Activated naive CD4-positive, alpha-beta T cell treated with anti-CD3 and anti-CD28 coated beads, Interleukin-2, amount 10 ng/mL, durations not matched to agents 7 days and 5 days (primary cell): ENCODE measurements around the gene DAP.

ENCODE experiments used
- CTCF ChIA-PET: fragments of 350-600 bp; sonication (Branson Sonifier 250); formaldehyde crosslinking; loops from one replicate; lab custom pipeline; 2021; ENCODE audit warnings: antibody characterized with exemption; lab: Charles Lee
- DNase-seq: peaks from one replicate; pipeline ENCODE4 v3.0.0-alpha.2; 2020
- H3K27ac Mint-ChIP-seq: one replicate; pipeline ENCODE4 v1.8.0; 2021; ENCODE audit warnings: mild to moderate bottlenecking, moderate library complexity, mixed read lengths
- H3K27me3 Mint-ChIP-seq: one replicate; pipeline ENCODE4 v1.8.0; 2021; ENCODE audit warnings: mild to moderate bottlenecking, mixed read lengths
- H3K36me3 Mint-ChIP-seq: one replicate; pipeline ENCODE4 v1.8.0; 2021; ENCODE audit warnings: mixed read lengths
- H3K4me1 Mint-ChIP-seq: one replicate; pipeline ENCODE4 v1.8.0; 2021; ENCODE audit warnings: mixed read lengths
- H3K4me3 Mint-ChIP-seq: one replicate; pipeline ENCODE4 v1.8.0; 2021; ENCODE audit warnings: mild to moderate bottlenecking, moderate library complexity, mixed read lengths
- H3K9me3 Mint-ChIP-seq: one replicate; pipeline ENCODE4 v1.8.0; 2021; ENCODE audit warnings: mixed read lengths

The DAP gene

DNA sequence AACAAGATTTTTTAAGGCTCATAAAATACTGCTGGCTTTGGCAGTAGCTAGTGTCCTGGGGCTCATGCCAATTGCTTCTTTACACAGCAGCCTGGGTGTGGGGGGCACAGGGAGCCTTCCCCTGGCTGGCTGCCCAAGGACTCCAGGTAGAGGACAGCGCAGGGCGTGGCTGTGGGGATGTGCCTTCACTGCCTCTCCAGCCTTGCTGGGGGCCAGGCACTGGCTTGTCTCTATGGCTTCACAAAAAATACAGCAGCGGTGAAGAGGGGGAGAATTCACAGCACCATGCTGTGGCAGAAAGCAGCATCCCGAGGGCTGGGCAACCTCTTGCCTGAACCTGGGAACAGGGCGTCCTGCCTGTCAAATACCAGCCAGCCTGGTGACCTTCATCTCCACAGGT, 57.4 kb downstream of the DAP start:
- CTCF ChIA-PET = no interaction called here
- no peaks in the 10 kb centered on the region for H3K27me3 Mint-ChIP-seq
- H3K4me3 Mint-ChIP-seq = no peak overlapping the region
- peaks cover 20% of the 10 kb centered on the region for H3K4me1 Mint-ChIP-seq
- H3K36me3 Mint-ChIP-seq = peaks cover 1% of the 10 kb centered on the region
- H3K27ac Mint-ChIP-seq = no peak overlapping the region
- DNase-seq = no peak
- H3K9me3 Mint-ChIP-seq = no peaks in the 10 kb centered on the region

DNA sequence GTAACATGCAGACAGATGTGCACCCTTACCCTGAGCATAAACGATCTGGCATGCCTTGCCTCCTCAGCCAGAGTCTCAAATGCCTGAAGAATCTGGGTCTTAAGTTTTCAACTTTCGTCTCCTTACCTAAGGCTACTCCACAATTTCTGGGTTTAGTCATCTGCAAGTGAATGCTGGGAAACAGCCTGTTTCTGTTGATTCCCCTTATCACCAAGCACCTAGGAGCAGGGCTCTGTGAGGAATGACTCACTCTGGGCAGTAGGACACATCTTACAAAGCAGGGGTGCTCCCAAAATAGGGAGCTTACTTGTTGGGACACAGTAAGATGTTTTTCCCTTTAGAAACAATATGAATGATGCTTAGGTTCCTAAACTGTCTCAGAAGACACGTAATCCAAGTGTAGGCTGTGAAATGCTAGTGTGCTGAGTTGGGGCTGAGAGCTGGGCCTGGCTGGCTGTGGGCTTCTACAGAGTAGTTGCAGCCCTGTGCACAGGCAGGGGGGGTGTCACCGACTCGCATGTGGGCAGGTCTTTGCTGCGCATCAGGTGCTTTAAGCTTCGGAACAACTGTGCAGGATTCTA, 58.0 kb downstream of the DAP start:
- DNase-seq = no peak
- Mint-ChIP-seq H3K4me1 (peaks cover 20% of the 10 kb centered on the region), H3K9me3 (no peaks in the 10 kb centered on the region), H3K27me3 (no peaks in the 10 kb centered on the region), H3K4me3 (no peak overlapping the region), H3K36me3 (peaks cover 1% of the 10 kb centered on the region), H3K27ac (no peak overlapping the region)
- CTCF ChIA-PET = interaction anchor here (0.6 to 1.8 kb wide), 4 partner anchors 8 to 248 kb away, joined by 3 to 8 read pairs (median 4); no protein-coding TSS in a partner anchor

DNA sequence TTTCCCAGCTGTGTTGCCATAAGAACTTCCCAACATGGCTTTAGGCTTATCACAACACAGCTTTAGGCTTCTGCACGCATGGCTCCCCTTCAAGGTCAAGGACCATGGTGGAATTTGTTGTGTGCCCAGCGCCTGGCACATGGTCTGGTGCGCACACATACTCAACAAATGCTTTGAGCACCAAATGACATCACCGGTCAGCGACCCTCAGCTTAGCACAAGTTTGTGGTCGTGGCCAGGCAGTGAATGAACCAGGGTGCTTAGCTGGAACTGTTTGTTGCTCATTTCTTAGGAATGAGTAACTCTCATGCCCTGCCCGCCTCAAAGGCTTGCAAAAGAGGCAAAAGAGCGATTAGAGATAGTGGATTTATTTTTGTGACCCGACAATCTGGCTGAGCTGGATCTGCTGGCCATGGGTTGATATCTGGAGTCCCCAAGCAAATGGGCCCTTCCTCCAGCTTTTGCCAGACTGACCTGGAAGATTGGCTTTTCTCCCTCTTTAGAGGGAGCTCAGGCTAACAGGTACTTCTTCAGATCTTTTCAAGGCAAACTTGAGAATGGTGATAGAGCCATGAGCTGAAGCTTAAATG, 58.9 kb downstream of the DAP start:
- no peak for DNase-seq
- CTCF ChIA-PET = interaction anchor here (0.6 to 1.8 kb wide), 8 partner anchors 9 to 1023 kb away, joined by 3 to 8 read pairs (median 3); no protein-coding TSS in a partner anchor
- Mint-ChIP-seq H3K27me3 (no peaks in the 10 kb centered on the region), H3K9me3 (no peaks in the 10 kb centered on the region), H3K27ac (no peak overlapping the region), H3K36me3 (peaks cover 1% of the 10 kb centered on the region), H3K4me3 (no peak overlapping the region), H3K4me1 (peaks cover 20% of the 10 kb centered on the region)

DNA sequence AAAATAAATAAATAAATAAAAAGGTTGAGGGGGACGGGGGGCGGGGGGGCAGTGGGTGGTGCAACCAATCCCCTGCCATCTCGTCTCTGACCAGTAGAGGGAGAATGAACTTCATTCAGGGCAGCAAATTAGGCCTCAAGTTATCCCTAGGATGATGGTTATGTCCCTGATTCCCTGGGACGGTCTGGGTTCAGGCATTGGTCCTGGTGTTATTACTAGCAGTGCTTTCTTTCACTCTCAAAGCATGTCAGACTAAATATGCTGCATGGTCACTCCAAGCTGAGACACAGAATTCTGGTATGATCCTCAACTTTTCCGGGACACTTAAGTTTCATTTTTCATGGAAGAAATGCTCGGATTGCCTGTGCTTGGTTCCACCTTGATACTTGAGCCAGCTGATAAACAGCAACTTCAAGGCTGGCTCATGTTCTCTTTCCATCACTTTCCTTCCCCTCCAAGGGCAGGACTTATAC, 59.4 kb downstream of the DAP start:
- Mint-ChIP-seq H3K9me3 (no peaks in the 10 kb centered on the region), H3K4me1 (peaks cover 21% of the 10 kb centered on the region), H3K36me3 (peaks cover 1% of the 10 kb centered on the region), H3K4me3 (no peak overlapping the region), H3K27ac (no peak overlapping the region), H3K27me3 (no peaks in the 10 kb centered on the region)
- CTCF ChIA-PET = interaction anchor here (1.0 to 1.8 kb wide), 6 partner anchors 8 to 261 kb away, joined by 3 to 8 read pairs (median 4); no protein-coding TSS in a partner anchor
- DNase-seq = peak; percentile 38

DNA sequence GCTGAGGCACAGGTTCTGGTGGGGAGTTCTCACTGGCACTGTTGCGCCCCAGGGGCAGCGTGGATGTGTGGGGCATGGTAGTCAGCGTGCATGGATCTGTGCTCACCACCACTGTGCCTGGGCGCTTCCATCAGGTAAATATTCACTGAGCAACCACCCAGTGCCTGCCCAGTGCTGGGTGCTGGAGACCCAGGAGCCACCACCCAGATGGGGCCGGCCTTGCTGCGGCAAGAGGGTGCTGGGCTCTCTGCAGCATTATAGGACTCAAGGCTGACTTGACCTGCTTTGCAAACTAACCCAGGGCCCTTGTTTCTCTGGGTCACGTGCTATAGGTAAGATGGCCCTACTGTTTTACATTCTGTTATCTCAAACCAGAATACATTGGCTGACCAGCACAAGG, 60.5 kb downstream of the DAP start:
- DNase-seq = no peak
- H3K27me3 Mint-ChIP-seq = no peaks in the 10 kb centered on the region
- peaks cover 24% of the 10 kb centered on the region for H3K4me1 Mint-ChIP-seq
- H3K9me3 Mint-ChIP-seq = no peaks in the 10 kb centered on the region
- H3K4me3 Mint-ChIP-seq = no peak overlapping the region
- H3K27ac Mint-ChIP-seq = no peak overlapping the region
- H3K36me3 Mint-ChIP-seq = peaks cover 3% of the 10 kb centered on the region
- CTCF ChIA-PET = no interaction called here

DNA sequence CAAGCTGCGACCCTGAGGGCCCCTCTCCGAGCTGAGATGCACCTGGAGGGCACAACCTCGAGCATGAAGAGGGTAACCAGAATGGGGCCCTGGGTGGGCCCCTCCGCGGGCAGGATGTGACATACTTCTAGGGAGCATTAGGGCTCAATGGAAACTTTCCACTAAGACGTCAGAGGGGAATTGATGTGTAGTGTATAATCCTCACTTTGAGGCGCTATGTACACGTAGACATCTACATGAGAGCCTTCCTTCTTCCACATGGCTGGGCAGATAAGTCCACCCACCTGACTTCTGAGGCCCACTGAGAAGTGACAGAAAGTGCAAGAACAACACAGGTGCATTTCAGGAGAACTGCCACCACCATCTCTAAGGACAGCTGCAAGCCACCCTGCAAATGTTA, 61.0 kb downstream of the DAP start:
- no peak for DNase-seq
- no peaks in the 10 kb centered on the region for H3K27me3 Mint-ChIP-seq
- CTCF ChIA-PET = no interaction called here

DNA sequence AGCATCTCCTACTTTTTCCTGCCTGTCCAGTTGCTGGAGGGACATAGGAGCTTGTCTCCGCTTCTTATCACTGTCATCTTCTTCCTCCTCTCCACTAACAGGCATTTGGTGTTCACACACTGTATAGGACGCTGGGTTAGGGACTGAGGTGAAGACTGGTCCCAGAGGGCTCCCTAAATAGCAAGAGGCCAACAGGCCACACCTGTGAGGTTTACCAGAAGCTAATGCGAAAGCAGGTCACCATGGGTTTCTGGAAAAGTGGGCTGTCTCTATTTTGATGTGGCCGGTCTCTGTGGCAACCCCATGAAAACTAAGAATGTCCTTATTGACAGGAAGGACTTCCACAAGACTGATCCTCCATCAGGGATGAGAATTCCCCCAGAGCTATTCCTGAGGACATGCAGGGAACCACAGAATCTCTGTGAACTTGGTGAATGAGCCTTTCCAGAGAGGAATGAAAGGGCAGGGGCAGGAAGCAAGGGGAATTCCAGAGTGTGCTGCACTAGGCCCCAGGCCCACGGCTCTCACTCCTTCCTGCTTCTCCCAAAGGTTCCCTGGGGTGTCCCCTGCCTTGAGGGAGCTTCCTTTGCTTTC, 61.7 kb downstream of the DAP start:
- no peaks in the 10 kb centered on the region for H3K9me3 Mint-ChIP-seq
- H3K27ac Mint-ChIP-seq = no peak overlapping the region
- DNase-seq = no peak
- H3K27me3 Mint-ChIP-seq = no peaks in the 10 kb centered on the region
- no peak overlapping the region for H3K4me3 Mint-ChIP-seq
- CTCF ChIA-PET = no interaction called here
- peaks cover 16% of the 10 kb centered on the region for H3K4me1 Mint-ChIP-seq
- peaks cover 3% of the 10 kb centered on the region for H3K36me3 Mint-ChIP-seq

More for the DNA sequence above, 61.0 kb downstream of the DAP start:
- peaks cover 3% of the 10 kb centered on the region for H3K36me3 Mint-ChIP-seq
- H3K9me3 Mint-ChIP-seq = no peaks in the 10 kb centered on the region
- H3K4me1 Mint-ChIP-seq = peaks cover 21% of the 10 kb centered on the region
- H3K4me3 Mint-ChIP-seq = no peak overlapping the region
- H3K27ac Mint-ChIP-seq = no peak overlapping the region

DNA sequence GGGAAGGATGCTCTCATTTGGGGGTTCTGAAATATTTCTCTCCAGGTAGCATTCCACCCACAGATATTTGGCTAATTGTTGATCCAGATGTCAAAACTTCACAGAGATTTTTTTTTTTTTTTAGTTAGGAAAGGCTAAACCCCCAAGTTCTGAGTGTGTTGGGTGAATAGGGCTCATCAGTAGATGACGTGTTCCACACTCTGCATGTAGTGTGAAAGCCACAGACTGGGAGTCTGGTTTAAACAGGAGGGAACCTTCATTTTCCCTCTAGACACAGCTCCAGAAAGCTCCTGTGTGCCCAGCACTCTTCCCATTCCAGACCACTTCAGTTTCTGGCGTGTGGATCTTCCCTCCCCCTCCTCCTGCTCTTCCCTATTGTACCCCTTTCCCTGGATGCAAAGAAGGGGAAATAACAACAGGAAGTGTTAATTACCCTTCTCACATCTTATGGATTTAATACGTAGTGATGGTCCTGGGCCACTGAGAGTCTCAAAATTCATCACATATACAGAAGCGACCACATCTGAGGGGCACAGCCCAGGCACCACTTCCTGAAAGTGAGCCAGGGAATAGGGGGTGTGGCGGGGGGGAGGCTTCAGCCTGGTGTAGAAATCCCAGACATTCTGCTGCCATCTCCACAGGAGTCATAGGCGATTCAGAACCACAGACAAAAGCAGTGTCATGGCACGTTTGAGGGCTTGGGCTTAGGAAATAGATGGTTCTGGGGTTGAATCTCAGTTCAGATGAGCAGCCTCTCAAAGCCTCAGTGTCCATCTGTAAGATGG, 65.1 kb downstream of the DAP start:
- peaks cover 2% of the 10 kb centered on the region for H3K36me3 Mint-ChIP-seq
- no peaks in the 10 kb centered on the region for H3K27me3 Mint-ChIP-seq
- H3K4me1 Mint-ChIP-seq = peaks cover 11% of the 10 kb centered on the region
- H3K9me3 Mint-ChIP-seq = no peaks in the 10 kb centered on the region
- H3K27ac Mint-ChIP-seq = peak overlapping the region; percentile 40
- CTCF ChIA-PET = interaction anchor here (0.7 to 1.2 kb wide), 3 partner anchors 68 to 293 kb away, joined by 3 to 4 read pairs (median 3); no protein-coding TSS in a partner anchor
- DNase-seq = no peak
- no peak overlapping the region for H3K4me3 Mint-ChIP-seq

DNA sequence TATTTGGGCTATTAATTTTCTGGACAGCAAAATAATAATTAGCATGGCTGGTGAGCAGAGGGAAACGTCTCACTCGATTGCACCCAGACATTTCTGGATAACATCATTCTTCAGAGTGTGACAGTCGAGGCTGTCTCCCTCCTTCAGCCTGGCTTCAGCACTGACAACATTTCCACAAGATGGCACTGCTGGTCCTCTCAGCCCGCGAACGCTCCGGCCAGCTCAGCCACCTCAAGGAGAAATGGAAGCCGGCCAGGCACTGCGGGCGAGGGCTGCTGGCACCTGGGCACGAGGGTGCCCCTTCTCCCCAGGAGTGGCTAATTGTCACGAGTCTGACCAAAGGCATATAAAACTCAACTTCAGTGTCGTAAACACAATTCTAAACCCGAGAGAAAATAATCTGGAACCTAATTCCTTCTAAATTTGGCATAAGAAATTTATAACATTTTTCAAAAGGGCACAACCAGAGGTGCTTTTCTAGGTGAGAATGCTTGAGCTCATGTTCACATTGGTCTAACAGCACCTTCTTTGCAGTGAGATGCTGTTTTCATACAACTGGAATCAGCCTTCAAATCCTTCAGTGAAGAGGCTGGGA, 65.9 kb downstream of the DAP start:
- Mint-ChIP-seq H3K27ac (no peak overlapping the region), H3K27me3 (no peaks in the 10 kb centered on the region), H3K4me3 (no peak overlapping the region), H3K4me1 (peaks cover 11% of the 10 kb centered on the region), H3K36me3 (peaks cover 2% of the 10 kb centered on the region), H3K9me3 (no peaks in the 10 kb centered on the region)
- CTCF ChIA-PET = interaction anchor here (1.2 kb wide), 2 partner anchors 68 to 241 kb away, joined by 3 to 4 read pairs; no protein-coding TSS in a partner anchor
- no peak for DNase-seq

DNA sequence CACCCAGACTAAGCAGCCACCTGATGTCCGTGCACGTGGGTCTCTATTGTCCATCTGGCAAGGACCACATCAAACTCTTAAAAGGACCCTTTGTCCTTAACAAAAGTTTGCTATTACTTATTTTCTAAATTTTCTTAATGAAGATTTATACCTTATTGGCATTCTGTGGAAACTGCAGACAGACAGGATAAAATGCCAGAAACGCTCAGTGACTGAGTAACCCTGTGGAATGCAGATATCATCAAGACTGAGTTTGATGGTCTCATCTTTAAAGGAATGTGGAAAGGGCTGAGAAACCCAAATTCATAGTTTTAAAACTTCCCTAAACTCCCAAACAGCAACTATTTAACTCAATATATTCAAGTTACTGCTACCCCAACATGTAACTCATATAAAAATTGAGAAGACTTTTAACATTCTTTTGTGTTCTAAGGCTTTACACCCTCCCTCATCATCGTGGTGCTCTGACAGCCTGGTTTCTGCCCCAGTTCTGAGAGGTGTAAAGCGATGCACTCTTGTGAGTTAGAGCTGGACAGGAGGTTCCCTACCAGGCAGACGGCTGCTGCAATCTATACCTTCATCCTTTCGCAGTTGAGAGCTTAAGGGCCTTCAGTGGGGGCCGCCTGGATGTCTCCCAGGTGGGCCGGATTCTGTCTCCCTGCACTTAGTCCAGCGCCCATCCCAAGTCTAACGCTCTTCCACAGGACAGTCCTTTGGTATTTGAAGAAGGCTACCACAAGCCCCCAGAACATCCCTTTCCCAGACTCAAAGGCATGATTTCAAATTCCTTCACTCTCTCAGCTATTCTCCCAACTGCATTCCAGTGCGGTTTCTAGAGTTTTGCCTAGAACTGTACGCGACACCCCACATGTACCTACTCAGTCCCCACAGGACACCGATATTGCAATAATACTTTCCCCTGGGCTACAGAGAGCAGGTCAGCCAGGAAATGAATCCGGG, 68.9 kb downstream of the DAP start:
- Mint-ChIP-seq H3K4me1 (peaks cover 11% of the 10 kb centered on the region), H3K36me3 (peaks cover 8% of the 10 kb centered on the region), H3K9me3 (no peaks in the 10 kb centered on the region), H3K27me3 (no peaks in the 10 kb centered on the region), H3K4me3 (no peak overlapping the region), H3K27ac (no peak overlapping the region)
- no peak for DNase-seq
- CTCF ChIA-PET = interaction anchor here (0.8 to 3.4 kb wide), 4 partner anchors 10 to 239 kb away, joined by 3 to 47 read pairs (median 6); no protein-coding TSS in a partner anchor

DNA sequence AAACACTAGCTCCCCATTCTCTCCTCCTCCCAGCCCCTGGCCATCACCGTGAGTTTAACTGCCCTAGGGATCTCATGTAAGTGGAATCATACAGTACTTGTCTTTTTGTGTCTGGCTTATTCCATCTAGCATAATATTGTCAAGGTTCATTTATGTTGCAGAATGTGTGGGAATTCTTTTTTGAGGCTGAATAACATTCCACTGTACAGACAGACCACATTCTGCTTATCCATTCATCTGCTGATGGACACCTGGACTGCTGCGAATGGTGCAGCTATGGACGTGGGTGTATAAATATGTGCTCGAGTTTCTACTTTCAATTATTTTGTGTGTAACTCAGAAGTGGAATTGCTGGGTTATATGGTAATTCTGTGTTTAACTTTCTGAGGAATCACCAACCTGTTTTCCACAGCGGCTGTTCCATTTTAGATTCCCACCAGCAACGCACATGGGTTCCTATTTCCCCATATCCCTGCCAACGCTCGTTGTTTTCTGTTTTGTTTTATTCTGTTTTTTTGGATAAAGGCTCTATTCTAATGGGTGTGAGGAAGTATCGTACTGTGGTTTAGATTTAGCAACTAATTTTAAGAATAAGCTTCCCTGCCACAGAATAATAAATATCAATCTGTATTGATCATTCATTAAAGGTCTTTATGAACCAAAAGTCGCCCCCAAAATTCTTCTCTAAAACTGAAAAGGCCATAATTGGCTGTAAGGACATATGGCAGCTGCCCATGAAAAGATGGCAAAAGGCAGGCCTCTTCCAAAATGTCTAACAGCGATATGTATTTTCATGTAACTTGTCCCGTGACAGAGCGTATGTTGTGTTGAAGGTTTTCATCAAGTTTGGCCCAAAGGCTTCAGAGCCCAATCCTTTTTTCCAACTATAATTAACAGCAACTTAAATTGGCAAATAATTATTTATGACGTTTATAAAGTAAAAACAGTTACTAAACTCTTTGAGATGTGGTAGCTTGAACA, 70.3 kb downstream of the DAP start:
- Mint-ChIP-seq H3K4me3 (no peak overlapping the region), H3K4me1 (peaks cover 4% of the 10 kb centered on the region), H3K27me3 (no peaks in the 10 kb centered on the region), H3K27ac (no peak overlapping the region), H3K36me3 (peaks cover 7% of the 10 kb centered on the region), H3K9me3 (no peaks in the 10 kb centered on the region)
- CTCF ChIA-PET = interaction anchor here (0.7 to 3.4 kb wide), 10 partner anchors 7 to 407 kb away, joined by 3 to 47 read pairs (median 5); no protein-coding TSS in a partner anchor
- DNase-seq = no peak
